Motor neuron (in vitro differentiated cells): ENCODE measurements around the gene KCTD2. TPM values are rescaled to one million over a fixed set of nuclear protein-coding genes. Genes with fewer than 3 reads are reported as not detected.
"Not testable (repeated sequence)": the region's sequence is repeated elsewhere in the genome, so short reads cannot be mapped to it uniquely, and the experiment has no call there.

Source experiments
- ATAC-seq, 8 experiments: fragments of 200-7000 bp; cut with Tn5 transposase; replicated peaks in 6 of 8; 2 replicates each; pipeline ENCODE4 v1.8.0; 2021; ENCODE audit warnings: mild to moderate bottlenecking in 8 of 8, moderate library complexity in 8 of 8
- H3K27ac ChIP-seq, 2 donors: fragments of 250-450 bp; sonication (Bioruptor Pico); 2 replicates each; pipeline ENCODE4 v1.9.0; 2021; ENCODE audit warnings: antibody characterized with exemption in 2 of 2, mild to moderate bottlenecking in 2 of 2, moderate library complexity in 1 of 2
- H3K4me1 ChIP-seq, 2 donors: fragments of 250-450 bp; sonication (Bioruptor Pico); replicated peaks in 1 of 2; 2 replicates each; pipeline ENCODE4 v1.6.1; 2021; ENCODE audit warnings: antibody characterized with exemption in 2 of 2, mild to moderate bottlenecking in 2 of 2, moderate library complexity in 1 of 2
- H3K4me3 ChIP-seq, 5 donors: fragments of 250-450 bp; sonication (Bioruptor Pico); 2 replicates each; pipeline ENCODE4 v1.9.0; 2021; ENCODE audit warnings: antibody characterized with exemption in 5 of 5, mild to moderate bottlenecking in 5 of 5, moderate library complexity in 4 of 5
- WGBS, 10 experiments: fragments of 450-650 bp; shearing (Covaris generic); methylation state at CpG; one replicate each; pipeline ENCODE4 v1.0.0; 2022; 5-methylcytosine and 5-hydroxymethylcytosine counted together
- in situ Hi-C, 9 experiments: fragments of 400-800 bp; cut with MboI; loops; one replicate each; pipeline ENCODE4 v1.15.0; 2021; ENCODE audit warnings: low sequenced_read_pairs in 9 of 9, low pct_unique_long_range_greater_than_20kb in 2 of 9; ENCODE audit not compliant: unreplicated experiment in 9 of 9
- total RNA-seq, 8 experiments: library from RNA; unstranded; fragments of 300-600 nt; gene quantifications; 2 replicates each; pipeline versions ENCODE4 v1.2.3 to v1.2.4, GENCODE V29; 2022

The KCTD2 gene
- total RNA-seq, result 10 to 100 TPM; 13.2 to 41.6 (median 30.6) TPM

- ATAC-seq, result peak; percentile 91 to 96 (median 94)
- in situ Hi-C loops, result no loop called here
- peak within 1 kb of the TSS; percentile 70 to 93 for H3K27ac ChIP-seq
- whole genome bisulfite sequencing, 10 experiments, result 0 to 3% (median 0%) methylated on average over 1 to 10 of the region's 72 CpGs; no CpG with 5 or more reads in 3 of the 10 experiments
- peak within 1 kb of the TSS; percentile 78 to 99 (median 88) for H3K4me3 ChIP-seq
- peaks cover 10 to 13% of the 10 kb centered on the region in 2 donors for H3K4me1 ChIP-seq
These were observed at the start of gene KCTD2, which contains the start of gene ATP5PD for GRCh38 chr17:75046407-75047289. TSS of gene KCTD2 (plus strand) at chr17:75047225. CDS start at chr17:75047251, 26 bp downstream. TSS of gene ATP5PD (minus strand) at chr17:75046969. CDS start at chr17:75042650, 4,319 bp downstream.

- in situ Hi-C loops, result no loop called here
- no peak for ATAC-seq
- Histone ChIP-seq H3K4me1 (no peaks in the 10 kb centered on the region), H3K4me3 (no peak overlapping the region), H3K27ac (no peak overlapping the region)
- 33 to 100% (median 93%) methylated on average over 1 to 3 of the region's 6 CpGs; no CpG with 5 or more reads in 3 of the 10 experiments for WGBS, 10 experiments
These were observed 48.2 kb upstream of the KCTD2 start for GRCh38 chr17:74998783-74999182.

GRCh38 chr17:74999523-74999922 lies 47.5 kb upstream of the KCTD2 start:
- H3K4me1 ChIP-seq, result no peaks in the 10 kb centered on the region
- no peak overlapping the region for H3K27ac ChIP-seq
- ATAC-seq, result no peak
- in situ Hi-C loops, result no loop called here
- no peak overlapping the region for H3K4me3 ChIP-seq
- whole genome bisulfite sequencing, 10 experiments, result 20 to 100% (median 76%) methylated on average over 1 to 3 of the region's 4 CpGs; no CpG with 5 or more reads in 4 of the 10 experiments

GRCh38 chr17:75001915-75002843 lies 44.8 kb upstream of the KCTD2 start:
- in situ Hi-C loops, result no loop called here
- no peak overlapping the region for H3K27ac ChIP-seq
- WGBS, 10 experiments, result 57 to 100% (median 90%) methylated on average over 1 to 3 of the region's 15 CpGs; no CpG with 5 or more reads in 4 of the 10 experiments
- H3K4me1 ChIP-seq, result no peaks in the 10 kb centered on the region
- H3K4me3 ChIP-seq, result no peak overlapping the region
- ATAC-seq, result peak in 2 of 8 experiments; percentile 4 to 13

- Histone ChIP-seq H3K4me3 (no peak overlapping the region), H3K27ac (no peak overlapping the region), H3K4me1 (no peaks in the 10 kb centered on the region)
- in situ Hi-C loops, result no loop called here
- WGBS, 10 experiments, result 80 to 100% (median 94%) methylated on average over 2 to 15 of the region's 76 CpGs; no CpG with 5 or more reads in 3 of the 10 experiments
- ATAC-seq, result peak in 5 of 8 experiments; percentile 25 to 40 (median 33)
These were observed 43.7 kb upstream of the KCTD2 start for GRCh38 chr17:75003070-75003956.

GRCh38 chr17:75003957-75004355 lies 43.1 kb upstream of the KCTD2 start:
- no peak overlapping the region for H3K27ac ChIP-seq
- H3K4me1 ChIP-seq, result no peaks in the 10 kb centered on the region
- in situ Hi-C loops, result no loop called here
- peak in 2 of 8 experiments; percentile 4 to 10 for ATAC-seq
- 60 to 100% (median 96%) methylated on average over 1 to 11 of the region's 19 CpGs; no CpG with 5 or more reads in 6 of the 10 experiments for WGBS, 10 experiments
- no peak overlapping the region for H3K4me3 ChIP-seq

- H3K27ac ChIP-seq, result no peak overlapping the region
- no peaks in the 10 kb centered on the region for H3K4me1 ChIP-seq
- ATAC-seq, result no peak
- in situ Hi-C loops, result no loop called here
- 100% methylated on average over 2 of the region's 3 CpGs; no CpG with 5 or more reads in 9 of the 10 experiments for WGBS, 10 experiments
- no peak overlapping the region for H3K4me3 ChIP-seq
These were observed 42.7 kb upstream of the KCTD2 start for GRCh38 chr17:75004371-75004770.

GRCh38 chr17:75005291-75005690 lies 41.7 kb upstream of the KCTD2 start:
- no peaks in the 10 kb centered on the region for H3K4me1 ChIP-seq
- WGBS, 10 experiments, result 66 to 100% methylated on average over 1 to 3 of the region's 8 CpGs; no CpG with 5 or more reads in 8 of the 10 experiments
- ATAC-seq, result no peak
- no peak overlapping the region for H3K27ac ChIP-seq
- in situ Hi-C loops, result no loop called here
- H3K4me3 ChIP-seq, result no peak overlapping the region

GRCh38 chr17:75006084-75006483 lies 40.9 kb upstream of the KCTD2 start:
- H3K4me1 ChIP-seq, in situ Hi-C loops, H3K4me3 ChIP-seq, H3K27ac ChIP-seq, ATAC-seq: not testable (repeated sequence)
- WGBS, 10 experiments, result 90 to 100% (median 95%) methylated on average over 1 to 6 of the region's 6 CpGs; no CpG with 5 or more reads in 1 of the 10 experiments

- no peak for ATAC-seq
- in situ Hi-C loops, result no loop called here
- 96 to 100% (median 100%) methylated on average over 2 to 5 of the region's 5 CpGs; no CpG with 5 or more reads in 7 of the 10 experiments for WGBS, 10 experiments
- Histone ChIP-seq H3K27ac (no peak overlapping the region), H3K4me1 (peaks cover 2 to 9% of the 10 kb centered on the region in 2 donors), H3K4me3 (no peak overlapping the region)
These were observed 40.4 kb upstream of the KCTD2 start for GRCh38 chr17:75006653-75007052.

GRCh38 chr17:75008373-75008772 lies 38.7 kb upstream of the KCTD2 start:
- H3K27ac ChIP-seq, result no peak overlapping the region
- no peak for ATAC-seq
- H3K4me1 ChIP-seq, result peaks cover 7 to 14% of the 10 kb centered on the region in 2 donors
- in situ Hi-C loops, result no loop called here
- H3K4me3 ChIP-seq, result no peak overlapping the region
- WGBS, 10 experiments, result 80 to 100% (median 100%) methylated on average over 1 to 4 of the region's 6 CpGs; no CpG with 5 or more reads in 4 of the 10 experiments
